NCI-H1930 (cell line): ENCODE measurements around the gene BPIFB4.
"Not testable (repeated sequence)": the region's sequence is repeated elsewhere in the genome, so short reads cannot be mapped to it uniquely, and the experiment has no call there.

Experiments
- DNase-seq, 2 experiments: peaks; one replicate each; lab custom pipeline; 2025; lab: John Stamatoyannopoulos, UW

The BPIFB4 gene

GRCh38 chr20:33120934-33121333, 41.5 kb downstream of the BPIFB4 start:
- no peak for DNase-seq

GRCh38 chr20:33122297-33122696, 42.9 kb downstream of the BPIFB4 start:
- DNase-seq = not testable (repeated sequence)

GRCh38 chr20:33124261-33124660, 44.8 kb downstream of the BPIFB4 start:
- no peak for DNase-seq

GRCh38 chr20:33124994-33125393, 45.6 kb downstream of the BPIFB4 start:
- no peak for DNase-seq

GRCh38 chr20:33125983-33126382, 46.5 kb downstream of the BPIFB4 start:
- DNase-seq = no peak

- no peak for DNase-seq
These were observed 48.1 kb downstream of the BPIFB4 start for GRCh38 chr20:33127422-33128097.

- no peak for DNase-seq
These were observed 51.2 kb downstream of the BPIFB4 start for GRCh38 chr20:33130568-33131061.

GRCh38 chr20:33131949-33132473, 52.6 kb downstream of the BPIFB4 start:
- DNase-seq = no peak

GRCh38 chr20:33132513-33133372, 53.3 kb downstream of the BPIFB4 start:
- no peak for DNase-seq

- DNase-seq = no peak
These were observed 54.0 kb downstream of the BPIFB4 start for GRCh38 chr20:33133373-33133941.

GRCh38 chr20:33137195-33137594, 57.8 kb downstream of the BPIFB4 start:
- no peak for DNase-seq

GRCh38 chr20:33139467-33139866, 60.0 kb downstream of the BPIFB4 start:
- no peak for DNase-seq

GRCh38 chr20:33145521-33145920, 66.1 kb downstream of the BPIFB4 start:
- no peak for DNase-seq

- DNase-seq = no peak
These were observed 67.9 kb downstream of the BPIFB4 start for GRCh38 chr20:33147299-33147698.

- DNase-seq = no peak
These were observed 68.6 kb downstream of the BPIFB4 start for GRCh38 chr20:33148040-33148439.

GRCh38 chr20:33154252-33154651, 74.8 kb downstream of the BPIFB4 start:
- DNase-seq = no peak

GRCh38 chr20:33158637-33159385, 79.4 kb downstream of the BPIFB4 start:
- DNase-seq = no peak

- no peak for DNase-seq
These were observed 80.3 kb downstream of the BPIFB4 start for GRCh38 chr20:33159713-33160112.

GRCh38 chr20:33160681-33161080, 81.2 kb downstream of the BPIFB4 start:
- DNase-seq = no peak
